Left ventricle myocardium inferior (tissue), 1 donor: ENCODE results near the gene OR3A2. TPM values are rescaled to one million over a fixed set of nuclear protein-coding genes. Genes with fewer than 3 reads are reported as not detected.
"Not testable (repeated sequence)": the region's sequence is repeated elsewhere in the genome, so short reads cannot be mapped to it uniquely, and the experiment has no call there.

Experiments used
- DNase-seq: peaks from one replicate; pipeline ENCODE4 v3.0.0-alpha.2; 2020
- H3K27ac ChIP-seq: fragments of 200-600 bp; replicated peaks from 2 replicates; pipeline ENCODE4 v1.8.0; 2021
- H3K27me3 ChIP-seq: fragments of 200-600 bp; 2 replicates; pipeline ENCODE4 v1.8.0; 2021; ENCODE audit warnings: low read depth
- H3K36me3 ChIP-seq: fragments of 200-600 bp; 2 replicates; pipeline ENCODE4 v1.8.0; 2021
- H3K4me1 ChIP-seq: fragments of 200-600 bp; 2 replicates; pipeline ENCODE4 v1.8.0; 2021
- H3K4me3 ChIP-seq: fragments of 200-600 bp; 2 replicates; pipeline ENCODE4 v1.8.0; 2021; ENCODE audit warnings: mild to moderate bottlenecking, moderate library complexity
- H3K9me3 ChIP-seq: fragments of 200-600 bp; replicated peaks from 2 replicates; pipeline ENCODE4 v1.8.0; 2021
- CTCF ChIP-seq: fragments of 200-600 bp; IDR thresholded peaks from 2 replicates; pipeline ENCODE4 v1.8.0; 2021; ENCODE audit warnings: antibody characterized with exemption, mild to moderate bottlenecking, borderline replicate concordance
- intact Hi-C: fragments of 100-400 bp; cut with micrococcal nuclease; formaldehyde crosslinking; loops from one replicate; pipeline ENCODE4 v1.11.0; 2022
- total RNA-seq: library from RNA; stranded (reverse); fragmentation: NEBNext Ultra II Directional; extraction: Animal tissue kit (Norgen Biotek cat#: 25700); gene quantifications from one replicate; pipeline ENCODE4 v1.2.1, GENCODE V29; 2021
- donor health status: DM: no; HTN: yes; CAD: no; lungs with severe emphysema.

Gene OR3A2
- total RNA-seq, 1 donor from 2014 or later, result 0.11 TPM

DNA sequence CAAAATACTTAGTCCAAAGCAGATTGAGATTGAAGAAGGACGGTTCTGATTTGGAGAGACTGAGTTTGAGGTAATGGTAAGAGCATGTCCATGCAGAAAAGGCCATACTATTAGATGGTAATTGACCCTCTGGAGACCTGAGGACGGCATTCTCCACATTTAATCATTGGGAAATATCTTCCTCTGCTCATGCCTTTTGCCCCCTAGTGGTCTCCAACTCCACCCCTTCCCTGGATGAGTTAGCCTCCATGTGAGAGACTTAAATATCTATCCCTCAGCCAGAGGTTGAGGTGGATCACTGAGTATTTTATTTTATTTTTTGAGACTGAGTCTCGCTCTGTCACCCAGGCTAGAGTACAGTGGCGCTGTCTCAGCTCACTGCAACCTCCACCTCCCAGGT lies 77.5 kb downstream of the OR3A2 start:
- H3K4me1 ChIP-seq, result no peaks in the 10 kb centered on the region
- intact Hi-C loops, result no loop called here
- peaks cover 22% of the 10 kb centered on the region for H3K27me3 ChIP-seq
- H3K9me3 ChIP-seq, result no peaks in the 10 kb centered on the region
- no peak overlapping the region for H3K27ac ChIP-seq
- no peak for TF ChIP-seq CTCF
- DNase-seq, result no peak
- H3K4me3 ChIP-seq, result no peak overlapping the region
- no peaks in the 10 kb centered on the region for H3K36me3 ChIP-seq

DNA sequence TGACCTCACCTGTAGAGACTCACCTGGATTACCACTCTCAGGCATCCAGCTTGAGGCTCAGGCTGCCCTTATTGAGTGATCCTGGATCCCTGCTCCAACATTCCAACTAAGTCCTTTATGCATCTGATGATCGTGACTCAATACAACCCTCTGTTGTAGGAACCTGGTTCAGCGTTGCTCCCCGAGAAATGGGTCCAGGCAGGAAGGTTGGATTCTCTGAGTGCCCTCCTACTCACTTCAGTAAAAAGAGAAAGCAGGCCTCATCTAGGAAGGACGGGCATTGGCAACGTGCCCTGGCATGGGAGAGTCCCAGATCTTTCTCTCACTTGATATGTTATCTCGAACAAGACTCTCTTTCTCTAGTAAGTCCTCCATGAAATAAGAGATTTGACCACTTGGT lies 87.8 kb downstream of the OR3A2 start, which contains the start of gene OR3A1:
Gene OR3A1, minus strand, starts transcription at position 101 of the 400 bp plus-strand sequence. CDS start 5,778 bp downstream, outside the sequence.
- no peak for TF ChIP-seq CTCF
- Histone ChIP-seq H3K27ac (no peak within 1 kb of the TSS), H3K4me3 (no peak within 1 kb of the TSS), H3K36me3 (no peaks in the 10 kb centered on the region), H3K9me3 (peaks cover 12% of the 10 kb centered on the region), H3K27me3 (peaks cover 15% of the 10 kb centered on the region), H3K4me1 (no peaks in the 10 kb centered on the region)
- no peak for DNase-seq
- intact Hi-C loops, result no loop called here

DNA sequence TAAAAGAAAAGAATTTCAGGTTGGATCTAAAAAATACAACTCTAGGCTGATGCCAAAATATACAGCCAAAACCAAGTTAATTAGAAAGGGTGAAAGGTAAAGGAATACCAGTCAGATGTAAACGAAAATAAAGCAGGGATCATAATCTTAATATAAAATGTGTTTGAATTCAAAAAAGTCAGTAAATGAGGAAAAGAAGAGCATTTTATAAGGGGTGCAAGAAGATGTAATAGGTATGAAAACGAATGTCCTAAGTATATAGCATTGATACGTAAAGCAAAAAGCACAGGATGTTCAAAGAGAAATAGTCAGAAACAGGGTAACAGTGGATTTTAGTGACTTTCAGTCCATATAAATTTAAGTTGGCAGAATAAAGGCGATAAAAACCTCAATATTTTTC lies 90.5 kb downstream of the OR3A2 start:
- intact Hi-C loops, result no loop called here
- Histone ChIP-seq H3K27ac (no peak overlapping the region), H3K9me3 (peaks cover 7% of the 10 kb centered on the region), H3K4me3 (no peak overlapping the region), H3K36me3 (no peaks in the 10 kb centered on the region), H3K27me3 (peaks cover 38% of the 10 kb centered on the region), H3K4me1 (no peaks in the 10 kb centered on the region)
- TF ChIP-seq CTCF, result no peak
- no peak for DNase-seq

- H3K4me3 ChIP-seq, DNase-seq, H3K4me1 ChIP-seq, H3K9me3 ChIP-seq, H3K36me3 ChIP-seq, H3K27ac ChIP-seq, intact Hi-C loops: not testable (repeated sequence)
- peaks cover 56% of the 10 kb centered on the region for H3K27me3 ChIP-seq
Observed at GRCh38 chr17:3293548-3293947, 92.6 kb downstream of the OR3A2 start.

- H3K27me3 ChIP-seq, result peaks cover 6% of the 10 kb centered on the region
- no peak overlapping the region for H3K27ac ChIP-seq
- no peak for TF ChIP-seq CTCF
- H3K4me1 ChIP-seq, result no peaks in the 10 kb centered on the region
- H3K4me3 ChIP-seq, result no peak overlapping the region
- intact Hi-C loops, result no loop called here
- no peaks in the 10 kb centered on the region for H3K9me3 ChIP-seq
- H3K36me3 ChIP-seq, result no peaks in the 10 kb centered on the region
- no peak for DNase-seq
Observed at GRCh38 chr17:3282901-3283300, 103.2 kb downstream of the OR3A2 start.

DNA sequence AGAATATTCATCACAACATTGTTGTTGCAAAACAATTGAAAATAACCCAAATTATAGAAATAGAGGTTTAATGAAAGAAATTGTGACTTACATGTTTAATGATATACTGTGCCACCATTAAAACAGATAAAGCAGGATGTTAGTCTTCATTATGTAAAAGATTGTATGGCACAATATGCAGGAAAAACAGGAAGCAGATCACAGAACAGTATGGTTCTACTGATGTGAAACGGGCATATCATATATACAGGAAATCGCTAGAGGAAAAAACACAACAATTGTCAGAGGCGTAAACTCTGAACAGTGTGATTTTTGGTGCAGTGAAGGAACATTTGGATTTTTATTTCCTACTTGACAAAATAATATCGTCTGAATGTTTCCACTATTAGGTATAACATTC lies 110.0 kb downstream of the OR3A2 start:
- TF ChIP-seq CTCF, result no peak
- Histone ChIP-seq H3K36me3 (no peaks in the 10 kb centered on the region), H3K4me1 (no peaks in the 10 kb centered on the region), H3K27ac (no peak overlapping the region), H3K4me3 (no peak overlapping the region), H3K27me3 (peaks cover 6% of the 10 kb centered on the region), H3K9me3 (peaks cover 17% of the 10 kb centered on the region)
- no peak for DNase-seq
- intact Hi-C loops, result no loop called here
